ENCODE measurements around the gene USP11. TPM values are rescaled to one million over a fixed set of nuclear protein-coding genes. Genes with fewer than 3 reads are reported as not detected.

USP11 gene
- 13.3 and 16.1 TPM in 2 replicates for total RNA-seq

GRCh38 chrX:47232803-47233332 lies at the start of gene USP11:
USP11 (plus strand) TSS chrX:47233009; CDS start chrX:47233044, 35 bp downstream.

GRCh38 chrX:47193475-47194193 lies 39.2 kb upstream of the USP11 start, which contains the start of gene UBA1:
UBA1 (plus strand) TSS chrX:47193829; CDS start chrX:47198803, 4,974 bp downstream.

DNA sequence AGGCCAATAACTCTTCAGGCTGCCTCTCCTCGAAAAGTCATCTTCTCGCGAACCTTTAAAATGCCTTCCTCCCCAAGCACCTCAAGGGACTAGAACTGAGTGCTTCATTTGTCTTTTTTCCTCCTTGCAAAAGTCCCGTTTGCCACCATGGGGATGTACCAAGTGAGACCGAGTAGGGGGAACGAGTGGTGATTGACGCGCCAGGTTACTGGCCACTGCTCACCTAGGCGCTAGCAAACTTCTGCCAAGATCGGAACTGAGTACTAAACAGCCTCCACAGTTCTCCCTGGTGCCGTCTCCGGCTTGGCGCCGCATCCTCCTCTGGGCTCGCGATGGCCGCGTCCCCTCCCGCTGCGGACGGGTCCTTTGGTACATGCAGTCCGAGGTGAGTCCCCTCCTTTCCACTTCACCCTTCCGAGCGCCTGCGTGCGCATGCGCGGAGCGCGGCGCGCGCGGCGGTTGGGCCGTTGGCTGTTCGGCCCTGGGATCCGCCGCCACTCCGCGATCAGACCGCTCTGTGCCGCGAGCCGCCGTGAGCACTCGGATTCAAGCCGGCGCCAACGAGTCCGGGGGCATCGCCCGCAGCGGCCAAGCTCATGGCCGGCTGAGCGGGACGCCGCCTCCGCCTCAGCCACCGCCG lies 14.4 kb upstream of the USP11 start, which contains the start of gene CDK16:
Gene CDK16 (plus strand): TSS at position 402 of the 640 bp plus-strand sequence. CDS start 4,877 bp downstream, outside the sequence.

Other genes with a start within 250 kb of the USP11 start
- 0.20 TPM in 1 of 2 replicates, not detected in the other for gene RGN, start 154.6 kb upstream of the USP11 start, total RNA-seq
- 71.1 and 73.9 TPM in 2 replicates for gene NDUFB11, start 88.3 kb upstream of the USP11 start, total RNA-seq
- 47.4 and 53.0 TPM in 2 replicates for gene RBM10, start 87.8 kb upstream of the USP11 start, total RNA-seq
- gene UBA1, start 39.2 kb upstream of the USP11 start, total RNA-seq, result 225 and 239 TPM in 2 replicates
- 107 and 122 TPM in 2 replicates for gene CDK16, start 14.3 kb upstream of the USP11 start, total RNA-seq
- gene ZNF157, start 137.6 kb downstream of the USP11 start, total RNA-seq, result not detected in 2 replicates